ENCODE measurements around the gene FAM78B.

- TF ChIP-seq POLR2A (IDR thresholded peaks at IDR 0.05) (no peak), CTCF (IDR thresholded peaks at IDR 0.05) (no peak)
Observed at GRCh38 chr1:166174108-166174507, 7.3 kb upstream of the FAM78B start.

All from lower leg skin (tissue), 3 donors.